Germinal center (tissue), 1 donor: ENCODE results near the gene BBS9.

ENCODE experiments used
- DNase-seq: peaks from one replicate; pipeline ENCODE4 v3.0.0; 2012; ENCODE audit warnings: mixed read lengths, low spot score

BBS9 gene

GRCh38 chr7:33649476-33650441, 520.4 kb downstream of the BBS9 start:
- no peak for DNase-seq

GRCh38 chr7:33650828-33651227, 521.5 kb downstream of the BBS9 start:
- DNase-seq = no peak

GRCh38 chr7:33651998-33652515, 522.7 kb downstream of the BBS9 start:
- DNase-seq = no peak

DNA sequence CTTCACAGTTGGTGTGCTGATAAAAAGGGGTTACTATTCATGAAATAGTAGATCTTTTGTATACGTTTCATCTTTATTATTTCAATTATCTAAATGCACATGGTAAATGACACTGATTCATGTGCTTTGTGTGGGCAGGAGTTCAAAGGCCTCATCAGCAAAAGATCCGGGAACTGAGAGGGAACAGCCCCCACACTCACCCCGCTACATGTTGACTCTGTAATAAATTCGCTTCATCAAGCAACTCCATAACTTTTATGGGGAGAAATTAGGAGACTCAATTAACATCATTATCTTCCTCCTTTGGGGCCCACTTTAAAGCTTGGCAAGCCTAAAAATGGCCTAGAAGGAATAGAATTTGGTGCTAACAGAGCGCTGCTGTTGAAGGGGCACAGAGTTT, 525.3 kb downstream of the BBS9 start:
- no peak for DNase-seq
